Measurements from ENCODE around the gene ATP1B3.

DNA sequence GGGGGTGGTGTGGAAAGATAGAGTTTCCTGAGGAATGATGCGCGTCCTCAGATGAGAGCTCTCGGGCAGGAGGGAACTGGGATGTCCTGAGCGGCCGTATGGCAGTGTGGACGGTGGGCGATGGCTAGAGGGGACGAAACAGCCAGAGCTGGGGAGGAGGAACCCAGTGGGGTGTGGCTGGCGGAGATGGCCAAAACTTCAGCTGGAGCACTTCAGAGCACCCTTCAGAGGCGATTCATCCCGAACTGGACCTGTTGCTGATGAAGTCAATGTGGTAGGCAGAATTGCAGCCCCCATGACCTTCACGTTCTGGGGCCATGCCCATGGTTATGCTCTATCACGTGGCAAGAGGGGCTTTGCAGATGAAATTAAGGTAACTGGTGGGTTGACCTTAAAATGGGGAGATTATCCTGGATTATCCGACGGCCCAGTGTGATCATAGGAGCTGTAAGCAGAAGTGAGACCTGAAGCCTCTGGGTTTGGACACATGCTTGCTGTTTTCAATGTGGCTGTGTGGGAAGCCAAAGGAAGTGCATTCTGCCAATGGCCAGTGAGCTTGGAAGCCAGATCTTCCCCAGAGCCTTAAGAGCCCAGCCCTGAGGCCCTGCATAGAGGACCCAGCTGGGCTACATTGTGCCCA, 52.3 kb downstream of the ATP1B3 start:
- TF ChIP-seq, protein P1, sequence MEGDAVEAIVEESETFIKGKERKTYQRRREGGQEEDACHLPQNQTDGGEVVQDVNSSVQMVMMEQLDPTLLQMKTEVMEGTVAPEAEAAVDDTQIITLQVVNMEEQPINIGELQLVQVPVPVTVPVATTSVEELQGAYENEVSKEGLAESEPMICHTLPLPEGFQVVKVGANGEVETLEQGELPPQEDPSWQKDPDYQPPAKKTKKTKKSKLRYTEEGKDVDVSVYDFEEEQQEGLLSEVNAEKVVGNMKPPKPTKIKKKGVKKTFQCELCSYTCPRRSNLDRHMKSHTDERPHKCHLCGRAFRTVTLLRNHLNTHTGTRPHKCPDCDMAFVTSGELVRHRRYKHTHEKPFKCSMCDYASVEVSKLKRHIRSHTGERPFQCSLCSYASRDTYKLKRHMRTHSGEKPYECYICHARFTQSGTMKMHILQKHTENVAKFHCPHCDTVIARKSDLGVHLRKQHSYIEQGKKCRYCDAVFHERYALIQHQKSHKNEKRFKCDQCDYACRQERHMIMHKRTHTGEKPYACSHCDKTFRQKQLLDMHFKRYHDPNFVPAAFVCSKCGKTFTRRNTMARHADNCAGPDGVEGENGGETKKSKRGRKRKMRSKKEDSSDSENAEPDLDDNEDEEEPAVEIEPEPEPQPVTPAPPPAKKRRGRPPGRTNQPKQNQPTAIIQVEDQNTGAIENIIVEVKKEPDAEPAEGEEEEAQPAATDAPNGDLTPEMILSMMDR (IDR thresholded peaks at IDR 0.05; ENCODE audit: low read length): no peak
- TF ChIP-seq EZH2 (optimal IDR thresholded peaks at IDR 0.05; ENCODE audit: low read depth, low read length) (no peak), EZH2phosphoT487 (IDR thresholded peaks at IDR 0.05; ENCODE audit: low read length) (no peak)
